OCI-LY1 (cell line): Measurements from ENCODE around the gene YIPF1.
"Not testable (repeated sequence)": the region's sequence is repeated elsewhere in the genome, so short reads cannot be mapped to it uniquely, and the experiment has no call there.

Experiments
- H2AFZ ChIP-seq: fragments of 200-600 bp; sonication (generic), shearing (Covaris generic); 2 replicates; pipeline ENCODE4 v1.6.0; 2014; ENCODE audit warnings: antibody characterized with exemption, mild to moderate bottlenecking, low read length
- H3F3A ChIP-seq: fragments of 200-600 bp; sonication (generic), shearing (Covaris generic); 2 replicates; pipeline ENCODE4 v1.6.0; 2014; ENCODE audit warnings: mild to moderate bottlenecking, antibody characterized with exemption, low read length, moderate library complexity; ENCODE audit not compliant: insufficient read depth
- H3K27ac ChIP-seq: fragments of 200-600 bp; sonication (generic); 2 replicates; pipeline ENCODE4 v1.5.1; 2014; ENCODE audit warnings: low read length, mixed run types, mild to moderate bottlenecking, low read depth; ENCODE audit not compliant: poor library complexity, severe bottlenecking
- H3K27me3 ChIP-seq: fragments of 200-600 bp; sonication (generic); 2 replicates; pipeline ENCODE4 v1.6.0; 2014; ENCODE audit warnings: antibody characterized with exemption, mild to moderate bottlenecking, low read length, moderate library complexity; ENCODE audit not compliant: insufficient read depth
- H3K36me3 ChIP-seq: fragments of 200-600 bp; sonication (generic); 2 replicates; pipeline ENCODE4 v1.6.1; 2014; ENCODE audit warnings: mild to moderate bottlenecking, antibody characterized with exemption, low read length, moderate library complexity, mixed read lengths; ENCODE audit not compliant: insufficient read depth
- H3K4me1 ChIP-seq: fragments of 200-600 bp; sonication (generic); 2 replicates; pipeline ENCODE4 v1.5.1; 2014; ENCODE audit warnings: mild to moderate bottlenecking, low read length, moderate library complexity; ENCODE audit not compliant: insufficient read depth, severe bottlenecking
- H3K4me2 ChIP-seq: fragments of 200-600 bp; sonication (generic), shearing (Covaris generic); 2 replicates; pipeline ENCODE4 v1.6.1; 2014; ENCODE audit warnings: low read length
- H3K4me3 ChIP-seq: fragments of 200-600 bp; sonication (generic); 2 replicates; pipeline ENCODE4 v1.5.1; 2014; ENCODE audit warnings: low read length, low read depth, mild to moderate bottlenecking, mixed read lengths; ENCODE audit not compliant: poor library complexity, severe bottlenecking
- H3K79me2 ChIP-seq: fragments of 200-600 bp; shearing (Covaris generic); 2 replicates; pipeline ENCODE4 v1.6.1; 2016; ENCODE audit warnings: mixed run types, low read length, mixed read lengths; ENCODE audit not compliant: insufficient read depth
- H3K9ac ChIP-seq: fragments of 200-600 bp; sonication (generic), shearing (Covaris generic); 2 replicates; pipeline ENCODE4 v1.6.1; 2014; ENCODE audit warnings: mild to moderate bottlenecking, low read length, mixed read lengths
- H3K9me2 ChIP-seq: fragments of 200-600 bp; sonication (generic), shearing (Covaris generic); 2 replicates; pipeline ENCODE4 v1.6.1; 2014; ENCODE audit warnings: low read depth, mild to moderate bottlenecking, low read length, mixed read lengths
- H3K9me3 ChIP-seq: fragments of 200-600 bp; shearing (Covaris generic); 2 replicates; pipeline ENCODE4 v1.6.1; 2014; ENCODE audit warnings: low read length, mixed read lengths
- H4K20me1 ChIP-seq: fragments of 200-600 bp; sonication (generic), shearing (Covaris generic); 2 replicates; pipeline ENCODE4 v1.6.0; 2016; ENCODE audit warnings: mild to moderate bottlenecking, low read length; ENCODE audit not compliant: insufficient read depth
- EZH2 ChIP-seq: fragments of 200-600 bp; sonication (generic), shearing (Covaris generic); IDR thresholded peaks from 2 replicates; pipeline ENCODE4 v1.8.0; 2017; ENCODE audit warnings: borderline replicate concordance, mixed run types, mild to moderate bottlenecking, antibody characterized with exemption, low read length, moderate library complexity, mixed read lengths
- TF ChIP-seq, protein P1 (sequence below): fragments of 200-600 bp; sonication (generic), shearing (Covaris generic); IDR thresholded peaks from 2 replicates; pipeline ENCODE4 v1.5.1; 2017; ENCODE audit warnings: mild to moderate bottlenecking, antibody characterized with exemption, low read length, moderate library complexity, mixed read lengths

YIPF1 gene

GRCh38 chr1:53878492-53879105, 11.0 kb downstream of the YIPF1 start:
- peaks cover 43% of the 10 kb centered on the region for H3K36me3 ChIP-seq
- no peak overlapping the region for H3K4me2 ChIP-seq
- no peaks in the 10 kb centered on the region for H4K20me1 ChIP-seq
- no peaks in the 10 kb centered on the region for H3K9me3 ChIP-seq
- no peaks in the 10 kb centered on the region for H3K27me3 ChIP-seq
- H3F3A ChIP-seq: no peaks in the 10 kb centered on the region
- no peaks in the 10 kb centered on the region for H3K9me2 ChIP-seq
- H3K4me1 ChIP-seq: no peaks in the 10 kb centered on the region
- no peak overlapping the region for H2AFZ ChIP-seq
- no peak overlapping the region for H3K27ac ChIP-seq
- no peak overlapping the region for H3K4me3 ChIP-seq
- TF ChIP-seq, protein P1, sequence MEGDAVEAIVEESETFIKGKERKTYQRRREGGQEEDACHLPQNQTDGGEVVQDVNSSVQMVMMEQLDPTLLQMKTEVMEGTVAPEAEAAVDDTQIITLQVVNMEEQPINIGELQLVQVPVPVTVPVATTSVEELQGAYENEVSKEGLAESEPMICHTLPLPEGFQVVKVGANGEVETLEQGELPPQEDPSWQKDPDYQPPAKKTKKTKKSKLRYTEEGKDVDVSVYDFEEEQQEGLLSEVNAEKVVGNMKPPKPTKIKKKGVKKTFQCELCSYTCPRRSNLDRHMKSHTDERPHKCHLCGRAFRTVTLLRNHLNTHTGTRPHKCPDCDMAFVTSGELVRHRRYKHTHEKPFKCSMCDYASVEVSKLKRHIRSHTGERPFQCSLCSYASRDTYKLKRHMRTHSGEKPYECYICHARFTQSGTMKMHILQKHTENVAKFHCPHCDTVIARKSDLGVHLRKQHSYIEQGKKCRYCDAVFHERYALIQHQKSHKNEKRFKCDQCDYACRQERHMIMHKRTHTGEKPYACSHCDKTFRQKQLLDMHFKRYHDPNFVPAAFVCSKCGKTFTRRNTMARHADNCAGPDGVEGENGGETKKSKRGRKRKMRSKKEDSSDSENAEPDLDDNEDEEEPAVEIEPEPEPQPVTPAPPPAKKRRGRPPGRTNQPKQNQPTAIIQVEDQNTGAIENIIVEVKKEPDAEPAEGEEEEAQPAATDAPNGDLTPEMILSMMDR: peak; percentile 72
- TF ChIP-seq EZH2: no peak
- no peaks in the 10 kb centered on the region for H3K79me2 ChIP-seq
- H3K9ac ChIP-seq: no peak overlapping the region

GRCh38 chr1:53875150-53875549, 14.4 kb downstream of the YIPF1 start:
- H3K27me3 ChIP-seq, H3K4me3 ChIP-seq, H2AFZ ChIP-seq, H4K20me1 ChIP-seq, H3F3A ChIP-seq, H3K4me2 ChIP-seq, H3K4me1 ChIP-seq, H3K27ac ChIP-seq, H3K9me2 ChIP-seq, H3K9me3 ChIP-seq, H3K79me2 ChIP-seq, H3K9ac ChIP-seq: not testable (repeated sequence)
- peaks cover 46% of the 10 kb centered on the region for H3K36me3 ChIP-seq

GRCh38 chr1:53871773-53872484, 17.7 kb downstream of the YIPF1 start:
- Histone ChIP-seq H3K27me3 (no peaks in the 10 kb centered on the region), H3K36me3 (peaks cover 50% of the 10 kb centered on the region), H3K4me2 (no peak overlapping the region), H2AFZ (no peak overlapping the region), H3K79me2 (no peaks in the 10 kb centered on the region), H4K20me1 (no peaks in the 10 kb centered on the region), H3K9me2 (no peaks in the 10 kb centered on the region), H3K27ac (no peak overlapping the region), H3K9ac (no peak overlapping the region), H3K9me3 (no peaks in the 10 kb centered on the region), H3K4me3 (no peak overlapping the region), H3F3A (no peaks in the 10 kb centered on the region), H3K4me1 (peaks cover 14% of the 10 kb centered on the region)
- TF ChIP-seq EZH2: no peak
- TF ChIP-seq, protein P1: no peak

GRCh38 chr1:53871221-53871620, 18.4 kb downstream of the YIPF1 start:
- Histone ChIP-seq H3K27me3 (no peaks in the 10 kb centered on the region), H3K36me3 (peaks cover 50% of the 10 kb centered on the region), H3K9me3 (no peaks in the 10 kb centered on the region), H4K20me1 (no peaks in the 10 kb centered on the region), H3K9me2 (no peaks in the 10 kb centered on the region), H2AFZ (no peak overlapping the region), H3K4me3 (no peak overlapping the region), H3K4me1 (peaks cover 14% of the 10 kb centered on the region), H3K9ac (no peak overlapping the region), H3K4me2 (no peak overlapping the region), H3K27ac (no peak overlapping the region), H3F3A (no peaks in the 10 kb centered on the region), H3K79me2 (no peaks in the 10 kb centered on the region)
- no peak for TF ChIP-seq EZH2
- TF ChIP-seq, protein P1: no peak
